ENCODE data around the gene IFFO2. TPM values are rescaled to one million over a fixed set of nuclear protein-coding genes. Genes with fewer than 3 reads are reported as not detected.
A peak's percentile ranks its signal among the peaks of the same experiment; 100 is the strongest.

IFFO2 gene
- polyA plus RNA-seq, 4 donors, result 0.22 to 3.6 (median 2.4) TPM

GRCh38 chr1:18902523-18903290 is 53.8 kb downstream of the IFFO2 start, which contains the start of gene ALDH4A1:
Gene ALDH4A1 (minus strand): TSS chr1:18902555. CDS start chr1:18902523, 32 bp downstream.
- H3K36me3 ChIP-seq (ENCODE audit: control insufficient read depth in 3 of 3, insufficient read depth in 2 of 3, low read depth in 1 of 3, low read length in 3 of 3), result peaks cover 0 to 3% (median 2%) of the 10 kb centered on the region in 3 donors
- no peaks in the 10 kb centered on the region for H3K9me3 ChIP-seq (ENCODE audit: control insufficient read depth in 2 of 2, insufficient read depth in 1 of 2, low read depth in 1 of 2, low read length in 1 of 2)
- peaks cover 0 to 45% (median 0%) of the 10 kb centered on the region in 3 donors for H3K27me3 ChIP-seq (ENCODE audit: control insufficient read depth in 3 of 3, insufficient read depth in 3 of 3, low read length in 3 of 3)
- FAIRE-seq (peak; percentile 26), DNase-seq (peak; percentile 93 to 98)
- H3K27ac ChIP-seq (ENCODE audit: low read depth in 1 of 3, low read length in 2 of 3), result peak within 1 kb of the TSS; percentile 17 to 94 (median 77)
- H3K4me1 ChIP-seq (ENCODE audit: control insufficient read depth in 3 of 3, insufficient read depth in 2 of 3, low read depth in 1 of 3, low read length in 2 of 3), result peaks cover 0 to 13% (median 0%) of the 10 kb centered on the region in 3 donors
- WGBS, 3 donors, result 0 to 1% (median 0%) methylated on average over 55 of the region's 55 CpGs
- peak within 1 kb of the TSS; percentile 53 to 70 (median 61) for H3K4me3 ChIP-seq (ENCODE audit: low read depth in 1 of 3, low read length in 3 of 3)

- Histone ChIP-seq H3K36me3 (ENCODE audit: control insufficient read depth in 3 of 3, insufficient read depth in 2 of 3, low read depth in 1 of 3, low read length in 3 of 3) (peaks cover 0 to 2% (median 0%) of the 10 kb centered on the region in 3 donors), H3K4me3 (ENCODE audit: low read depth in 1 of 3, low read length in 3 of 3) (peak overlapping the region; percentile 53 to 70 (median 61)), H3K9me3 (ENCODE audit: control insufficient read depth in 2 of 2, insufficient read depth in 1 of 2, low read depth in 1 of 2, low read length in 1 of 2) (no peaks in the 10 kb centered on the region), H3K4me1 (ENCODE audit: control insufficient read depth in 3 of 3, insufficient read depth in 2 of 3, low read depth in 1 of 3, low read length in 2 of 3) (peaks cover 0 to 10% (median 0%) of the 10 kb centered on the region in 3 donors), H3K27ac (ENCODE audit: low read depth in 1 of 3, low read length in 2 of 3) (peak overlapping the region; percentile 17 to 94 (median 77)), H3K27me3 (ENCODE audit: control insufficient read depth in 3 of 3, insufficient read depth in 3 of 3, low read length in 3 of 3) (peaks cover 0 to 45% (median 0%) of the 10 kb centered on the region in 3 donors)
- WGBS, 3 donors, result 0 to 1% (median 1%) methylated on average over 28 to 44 of the region's 44 CpGs
- no peak for FAIRE-seq
- no peak for DNase-seq
Observed at GRCh38 chr1:18901952-18902522, 54.4 kb downstream of the IFFO2 start.

- H3K36me3 ChIP-seq (ENCODE audit: control insufficient read depth in 3 of 3, insufficient read depth in 2 of 3, low read depth in 1 of 3, low read length in 3 of 3), result peaks cover 0 to 2% (median 0%) of the 10 kb centered on the region in 3 donors
- H3K9me3 ChIP-seq (ENCODE audit: control insufficient read depth in 2 of 2, insufficient read depth in 1 of 2, low read depth in 1 of 2, low read length in 1 of 2), result no peaks in the 10 kb centered on the region
- peaks cover 0 to 10% (median 0%) of the 10 kb centered on the region in 3 donors for H3K4me1 ChIP-seq (ENCODE audit: control insufficient read depth in 3 of 3, insufficient read depth in 2 of 3, low read depth in 1 of 3, low read length in 2 of 3)
- H3K27me3 ChIP-seq (ENCODE audit: control insufficient read depth in 3 of 3, insufficient read depth in 3 of 3, low read length in 3 of 3), result peaks cover 0 to 45% (median 0%) of the 10 kb centered on the region in 3 donors
- no peak for FAIRE-seq
- 34 to 52% (median 46%) methylated on average over 9 of the region's 9 CpGs for WGBS, 3 donors
- H3K4me3 ChIP-seq (ENCODE audit: low read depth in 1 of 3, low read length in 3 of 3), result peak overlapping the region in 1 of 3 donors; percentile 53
- DNase-seq, result no peak
- H3K27ac ChIP-seq (ENCODE audit: low read depth in 1 of 3, low read length in 2 of 3), result no peak overlapping the region
Observed at GRCh38 chr1:18901147-18901951, 55.1 kb downstream of the IFFO2 start.

GRCh38 chr1:18900303-18900841 is 56.1 kb downstream of the IFFO2 start:
- DNase-seq (peak in 1 of 2 donors; percentile 8), FAIRE-seq (no peak)
- Histone ChIP-seq H3K27me3 (ENCODE audit: control insufficient read depth in 3 of 3, insufficient read depth in 3 of 3, low read length in 3 of 3) (peaks cover 0 to 49% (median 0%) of the 10 kb centered on the region in 3 donors), H3K4me1 (ENCODE audit: control insufficient read depth in 3 of 3, insufficient read depth in 2 of 3, low read depth in 1 of 3, low read length in 2 of 3) (peaks cover 0 to 10% (median 0%) of the 10 kb centered on the region in 3 donors), H3K27ac (ENCODE audit: low read depth in 1 of 3, low read length in 2 of 3) (no peak overlapping the region), H3K9me3 (ENCODE audit: control insufficient read depth in 2 of 2, insufficient read depth in 1 of 2, low read depth in 1 of 2, low read length in 1 of 2) (no peaks in the 10 kb centered on the region), H3K36me3 (ENCODE audit: control insufficient read depth in 3 of 3, insufficient read depth in 2 of 3, low read depth in 1 of 3, low read length in 3 of 3) (no peaks in the 10 kb centered on the region), H3K4me3 (ENCODE audit: low read depth in 1 of 3, low read length in 3 of 3) (no peak overlapping the region)
- 26 to 58% (median 39%) methylated on average over 10 of the region's 10 CpGs for WGBS, 3 donors

GRCh38 chr1:18899363-18900049 is 57.0 kb downstream of the IFFO2 start:
- FAIRE-seq, result no peak
- WGBS, 3 donors, result 52 to 80% (median 78%) methylated on average over 4 of the region's 4 CpGs
- Histone ChIP-seq H3K36me3 (ENCODE audit: control insufficient read depth in 3 of 3, insufficient read depth in 2 of 3, low read depth in 1 of 3, low read length in 3 of 3) (no peaks in the 10 kb centered on the region), H3K9me3 (ENCODE audit: control insufficient read depth in 2 of 2, insufficient read depth in 1 of 2, low read depth in 1 of 2, low read length in 1 of 2) (no peaks in the 10 kb centered on the region), H3K27ac (ENCODE audit: low read depth in 1 of 3, low read length in 2 of 3) (no peak overlapping the region), H3K4me3 (ENCODE audit: low read depth in 1 of 3, low read length in 3 of 3) (no peak overlapping the region), H3K4me1 (ENCODE audit: control insufficient read depth in 3 of 3, insufficient read depth in 2 of 3, low read depth in 1 of 3, low read length in 2 of 3) (peaks cover 0 to 10% (median 0%) of the 10 kb centered on the region in 3 donors), H3K27me3 (ENCODE audit: control insufficient read depth in 3 of 3, insufficient read depth in 3 of 3, low read length in 3 of 3) (peaks cover 0 to 58% (median 0%) of the 10 kb centered on the region in 3 donors)
- no peak for DNase-seq

GRCh38 chr1:18898567-18898966 is 57.9 kb downstream of the IFFO2 start:
- DNase-seq (no peak), FAIRE-seq (no peak)
- H3K4me3 ChIP-seq (ENCODE audit: low read depth in 1 of 3, low read length in 3 of 3), result no peak overlapping the region
- no peak overlapping the region for H3K27ac ChIP-seq (ENCODE audit: low read depth in 1 of 3, low read length in 2 of 3)
- H3K36me3 ChIP-seq (ENCODE audit: control insufficient read depth in 3 of 3, insufficient read depth in 2 of 3, low read depth in 1 of 3, low read length in 3 of 3), result no peaks in the 10 kb centered on the region
- H3K9me3 ChIP-seq (ENCODE audit: control insufficient read depth in 2 of 2, insufficient read depth in 1 of 2, low read depth in 1 of 2, low read length in 1 of 2), result no peaks in the 10 kb centered on the region
- H3K4me1 ChIP-seq (ENCODE audit: control insufficient read depth in 3 of 3, insufficient read depth in 2 of 3, low read depth in 1 of 3, low read length in 2 of 3), result peaks cover 0 to 10% (median 0%) of the 10 kb centered on the region in 3 donors
- H3K27me3 ChIP-seq (ENCODE audit: control insufficient read depth in 3 of 3, insufficient read depth in 3 of 3, low read length in 3 of 3), result peaks cover 0 to 58% (median 0%) of the 10 kb centered on the region in 3 donors
- WGBS, 3 donors, result 89 to 93% (median 90%) methylated on average over 8 of the region's 8 CpGs

- no peak overlapping the region for H3K4me3 ChIP-seq (ENCODE audit: low read depth in 1 of 3, low read length in 3 of 3)
- H3K4me1 ChIP-seq (ENCODE audit: control insufficient read depth in 3 of 3, insufficient read depth in 2 of 3, low read depth in 1 of 3, low read length in 2 of 3), result peaks cover 0 to 2% (median 0%) of the 10 kb centered on the region in 3 donors
- H3K36me3 ChIP-seq (ENCODE audit: control insufficient read depth in 3 of 3, insufficient read depth in 2 of 3, low read depth in 1 of 3, low read length in 3 of 3), result no peaks in the 10 kb centered on the region
- no peak for FAIRE-seq
- WGBS, 3 donors, result 94 to 96% (median 95%) methylated on average over 6 of the region's 6 CpGs
- no peak overlapping the region for H3K27ac ChIP-seq (ENCODE audit: low read depth in 1 of 3, low read length in 2 of 3)
- no peaks in the 10 kb centered on the region for H3K9me3 ChIP-seq (ENCODE audit: control insufficient read depth in 2 of 2, insufficient read depth in 1 of 2, low read depth in 1 of 2, low read length in 1 of 2)
- DNase-seq, result no peak
- H3K27me3 ChIP-seq (ENCODE audit: control insufficient read depth in 3 of 3, insufficient read depth in 3 of 3, low read length in 3 of 3), result peaks cover 0 to 43% (median 0%) of the 10 kb centered on the region in 3 donors
Observed at GRCh38 chr1:18895317-18895716, 61.2 kb downstream of the IFFO2 start.
